ENCODE measurements around the gene BHLHE41.

Gene BHLHE41

GRCh38 chr12:26077915-26078702, 46.7 kb downstream of the BHLHE41 start:
- TF ChIP-seq, protein P1, sequence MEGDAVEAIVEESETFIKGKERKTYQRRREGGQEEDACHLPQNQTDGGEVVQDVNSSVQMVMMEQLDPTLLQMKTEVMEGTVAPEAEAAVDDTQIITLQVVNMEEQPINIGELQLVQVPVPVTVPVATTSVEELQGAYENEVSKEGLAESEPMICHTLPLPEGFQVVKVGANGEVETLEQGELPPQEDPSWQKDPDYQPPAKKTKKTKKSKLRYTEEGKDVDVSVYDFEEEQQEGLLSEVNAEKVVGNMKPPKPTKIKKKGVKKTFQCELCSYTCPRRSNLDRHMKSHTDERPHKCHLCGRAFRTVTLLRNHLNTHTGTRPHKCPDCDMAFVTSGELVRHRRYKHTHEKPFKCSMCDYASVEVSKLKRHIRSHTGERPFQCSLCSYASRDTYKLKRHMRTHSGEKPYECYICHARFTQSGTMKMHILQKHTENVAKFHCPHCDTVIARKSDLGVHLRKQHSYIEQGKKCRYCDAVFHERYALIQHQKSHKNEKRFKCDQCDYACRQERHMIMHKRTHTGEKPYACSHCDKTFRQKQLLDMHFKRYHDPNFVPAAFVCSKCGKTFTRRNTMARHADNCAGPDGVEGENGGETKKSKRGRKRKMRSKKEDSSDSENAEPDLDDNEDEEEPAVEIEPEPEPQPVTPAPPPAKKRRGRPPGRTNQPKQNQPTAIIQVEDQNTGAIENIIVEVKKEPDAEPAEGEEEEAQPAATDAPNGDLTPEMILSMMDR (IDR thresholded peaks at IDR 0.05; ENCODE audit: borderline replicate concordance, insufficient read depth, low read depth, low read length) = no peak
- H3K4me3 ChIP-seq (ENCODE audit: low read depth, low read length) = no peak overlapping the region

Measured in GM12875 (cell line).